GM15510 (cell line): ENCODE measurements around the gene CNPY3.

ENCODE experiments used
- POLR2A ChIP-seq: IDR thresholded peaks from 3 replicates; pipeline ENCODE4 v1.6.1; 2011; ENCODE audit warnings: borderline replicate concordance; ENCODE audit not compliant: insufficient read length; ENCODE audit errors: extremely low read depth

CNPY3 gene

GRCh38 chr6:42968783-42969182 is 39.5 kb downstream of the CNPY3 start:
- TF ChIP-seq POLR2A, result no peak

DNA sequence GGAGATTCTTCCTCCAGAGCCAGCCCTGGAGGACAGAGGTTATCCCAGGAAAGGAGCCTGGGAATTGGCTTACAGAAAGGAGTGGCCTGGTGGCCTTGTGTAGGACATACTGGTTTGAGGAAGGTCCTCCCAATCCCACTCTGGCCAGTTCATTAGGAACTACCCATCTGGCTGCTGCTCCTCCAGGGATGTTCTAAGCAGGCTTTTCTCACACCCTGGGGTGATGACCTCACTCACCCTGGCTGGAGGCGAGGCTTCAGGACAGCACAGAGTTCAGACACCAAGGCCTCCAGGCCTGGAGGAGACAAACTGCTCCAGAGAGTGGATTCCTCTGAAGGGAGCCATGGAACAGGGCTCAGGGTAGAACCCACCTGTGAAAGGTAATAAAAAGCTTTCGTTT is 40.2 kb downstream of the CNPY3 start:
- TF ChIP-seq POLR2A, result no peak

DNA sequence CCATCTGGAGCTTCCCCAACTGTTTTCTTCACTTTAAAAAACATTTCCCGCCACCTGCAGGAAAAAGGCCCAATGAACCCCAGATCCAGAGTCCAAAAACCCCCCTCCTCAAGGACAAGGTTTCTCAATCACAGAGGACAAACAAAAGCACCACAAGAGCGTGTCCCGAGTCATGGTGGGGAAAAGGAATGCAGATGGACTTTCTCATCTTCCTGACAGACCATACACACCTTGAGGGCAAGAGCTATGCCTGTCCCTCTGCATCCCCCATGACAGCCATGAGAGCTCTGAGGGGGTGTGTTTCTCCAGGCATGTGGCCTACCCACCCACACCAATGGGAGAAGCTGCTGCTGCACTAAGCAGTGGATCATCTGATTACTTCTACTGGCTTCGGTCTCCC is 40.7 kb downstream of the CNPY3 start:
- TF ChIP-seq POLR2A, result no peak

GRCh38 chr6:42970871-42971612 is 41.8 kb downstream of the CNPY3 start:
- no peak for TF ChIP-seq POLR2A

DNA sequence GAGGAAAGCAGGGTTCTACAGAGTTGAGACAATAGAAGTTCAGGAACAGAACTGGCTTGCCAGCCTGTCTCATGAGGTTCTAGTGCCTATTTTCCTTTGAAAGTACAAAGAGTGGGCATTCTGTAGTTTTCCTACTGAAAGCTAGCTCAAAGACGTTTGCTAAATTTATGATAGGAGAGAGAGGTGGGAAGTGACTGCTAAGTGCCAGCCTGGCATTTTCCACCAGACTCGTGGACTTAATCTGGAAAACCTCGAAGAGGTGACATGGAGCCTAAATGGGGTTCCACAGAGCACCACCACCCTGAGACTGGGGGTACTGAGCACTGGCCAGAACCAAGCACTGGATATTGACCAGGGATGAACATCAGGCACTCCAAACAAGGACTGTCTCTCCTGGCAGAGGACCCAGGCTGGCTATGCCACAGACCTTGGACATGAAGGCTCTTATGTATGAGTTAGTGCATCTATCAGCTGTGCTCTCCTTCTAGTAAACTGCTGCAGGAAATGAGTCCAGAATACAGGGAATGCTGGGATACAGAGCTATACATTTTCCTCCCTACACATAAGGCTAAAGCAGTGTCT is 42.6 kb downstream of the CNPY3 start:
- no peak for TF ChIP-seq POLR2A

- no peak for TF ChIP-seq POLR2A
These were observed 44.6 kb downstream of the CNPY3 start for GRCh38 chr6:42973926-42974325.

DNA sequence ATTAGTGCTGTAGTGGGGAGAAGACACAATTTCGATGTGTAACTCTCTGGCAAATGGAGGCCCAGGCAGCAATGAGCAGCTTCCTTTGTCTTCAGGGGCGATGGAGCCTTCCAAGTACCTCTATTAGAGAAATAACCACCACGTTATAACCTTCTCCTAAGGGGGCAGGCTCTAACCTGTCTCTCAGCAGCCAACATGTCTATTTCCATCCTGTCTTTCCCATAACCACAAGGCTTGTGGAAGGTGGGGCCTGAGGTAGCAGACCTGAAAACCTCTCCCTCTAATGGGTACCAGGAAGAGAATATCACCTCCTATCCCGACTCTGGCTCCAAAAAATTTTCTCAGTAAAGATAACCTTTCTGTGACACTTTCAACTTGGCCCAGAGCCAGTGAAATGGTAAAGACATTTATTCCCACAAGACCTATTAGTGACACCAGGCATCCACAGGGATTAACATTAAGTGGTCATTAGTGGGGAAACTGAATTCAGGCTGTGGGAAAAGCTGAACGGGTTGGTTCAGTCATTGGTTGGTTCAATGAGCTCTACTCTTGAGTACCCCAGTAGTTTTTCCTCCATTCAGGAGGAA is 45.7 kb downstream of the CNPY3 start:
- TF ChIP-seq POLR2A, result no peak

DNA sequence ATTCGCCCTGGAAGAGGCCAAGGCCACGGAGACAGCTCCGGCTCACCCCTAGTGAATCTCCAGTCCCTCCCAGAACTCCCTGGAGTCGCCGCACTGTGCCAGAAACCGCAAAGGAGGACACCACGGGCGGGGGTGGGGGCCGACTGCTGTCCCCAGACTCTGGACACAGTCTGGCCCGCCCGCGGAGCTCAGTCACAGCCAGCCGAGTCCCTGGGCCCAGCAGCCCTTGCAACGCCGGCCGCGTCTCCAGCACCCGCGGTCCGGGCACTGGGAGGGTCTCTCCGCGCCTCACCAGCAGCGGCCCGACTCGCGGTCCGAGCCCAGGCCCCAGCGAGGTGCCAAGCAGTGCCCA is 49.2 kb downstream of the CNPY3 start:
- no peak for TF ChIP-seq POLR2A

GRCh38 chr6:42978839-42979522 is 49.7 kb downstream of the CNPY3 start, which contains the start of gene PEX6:
PEX6 (minus strand) TSS chr6:42979181; CDS start chr6:42979150, 31 bp downstream.
- peak; percentile 93 for TF ChIP-seq POLR2A

- no peak for TF ChIP-seq POLR2A
These were observed 50.4 kb downstream of the CNPY3 start for GRCh38 chr6:42979523-42980177.

DNA sequence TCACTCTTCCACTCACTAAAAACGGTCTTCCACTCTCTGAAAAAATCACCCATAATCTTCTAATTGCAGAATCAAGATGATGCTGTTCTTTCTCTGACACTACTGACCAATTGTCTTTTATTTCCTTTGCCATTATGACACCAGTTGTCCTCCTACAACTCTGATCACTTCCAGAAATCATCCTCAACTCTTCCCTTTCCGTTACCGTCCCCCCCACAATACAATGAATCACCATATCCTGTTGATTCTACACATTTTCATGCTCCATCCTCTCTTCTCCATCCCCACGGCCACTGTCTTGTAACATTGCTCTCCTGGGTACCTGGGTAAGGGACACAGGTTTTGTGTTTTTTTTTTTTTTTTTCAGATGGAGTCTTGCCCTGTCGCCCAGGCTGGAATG is 52.6 kb downstream of the CNPY3 start:
- TF ChIP-seq POLR2A, result no peak

DNA sequence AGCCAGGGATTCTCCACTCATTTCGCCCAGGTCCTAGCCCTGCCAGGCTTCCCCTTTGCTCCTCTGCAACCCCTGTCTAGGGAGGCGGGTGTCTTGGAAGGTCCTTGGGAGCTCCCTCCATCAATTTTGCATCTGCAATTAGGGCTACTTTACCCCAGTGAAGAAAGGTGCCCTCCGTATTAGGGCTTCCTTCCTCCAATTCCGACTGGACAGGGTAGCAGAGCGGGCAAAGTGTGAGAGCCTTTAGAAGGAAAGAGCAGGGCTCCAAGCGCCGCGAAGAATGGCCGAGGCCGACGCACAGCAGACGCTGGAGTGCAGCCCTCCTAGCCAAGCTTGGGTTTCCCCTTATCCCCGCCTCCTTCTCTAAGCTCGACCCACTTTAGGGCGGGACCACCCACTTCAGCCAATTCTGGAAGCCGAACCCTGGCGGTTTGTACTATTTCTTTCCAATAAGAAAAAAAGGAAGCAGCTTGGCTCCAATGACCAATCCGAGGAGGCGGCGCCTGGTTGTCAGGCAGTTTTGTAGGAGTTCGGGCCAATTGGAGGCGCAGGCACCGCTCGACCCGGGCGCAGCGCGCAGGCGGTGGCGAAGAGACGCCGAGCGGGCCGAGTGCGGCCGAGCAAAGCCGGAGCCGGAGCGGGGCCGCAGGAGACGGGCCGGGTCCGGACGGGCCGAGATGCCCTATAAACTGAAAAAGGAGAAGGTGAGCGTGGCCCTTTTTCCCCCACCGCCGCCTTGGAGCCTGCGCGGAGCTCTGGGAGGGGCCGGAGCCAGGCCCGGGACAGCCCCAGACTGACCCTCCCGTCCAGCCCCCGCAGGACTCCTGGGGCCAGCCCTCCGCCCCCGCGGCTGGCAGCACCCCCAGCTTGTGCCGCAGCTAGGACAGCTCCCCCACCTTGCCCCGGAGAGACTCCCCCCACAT is 55.0 kb downstream of the CNPY3 start, which contains the start of gene PPP2R5D:
Gene PPP2R5D, plus strand, starts transcription at position 570 of the 923 bp plus-strand sequence. Its CDS starts 108 bp downstream, at position 678.
- TF ChIP-seq POLR2A, result peak; percentile 92

DNA sequence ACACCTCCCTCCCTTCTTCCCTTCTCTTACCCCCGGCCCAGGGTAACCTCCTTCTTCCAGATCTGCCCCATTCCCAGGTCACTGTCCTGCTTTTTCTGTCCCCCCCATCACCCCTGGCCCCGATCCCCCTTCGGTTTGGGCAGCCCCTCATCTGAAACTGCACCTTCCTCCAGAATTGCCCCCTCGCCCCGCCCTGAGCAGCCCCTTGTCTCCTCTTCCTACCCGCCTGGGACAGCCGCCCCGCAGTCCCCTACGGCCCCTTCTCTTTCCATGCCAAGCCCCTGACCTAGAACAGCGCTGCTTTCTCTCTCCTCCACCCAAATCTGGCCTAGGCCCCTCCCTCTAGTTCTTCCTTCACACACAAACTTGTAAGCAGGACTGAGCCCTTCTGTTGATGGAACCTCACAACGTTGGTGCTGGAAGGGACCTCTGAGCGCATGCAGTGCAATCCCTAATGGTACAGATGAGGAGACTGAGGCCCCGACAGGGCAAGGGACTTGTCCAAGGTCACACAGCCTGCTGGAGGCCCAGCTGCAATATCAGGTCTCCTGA is 55.7 kb downstream of the CNPY3 start:
- no peak for TF ChIP-seq POLR2A
